K562 (cell line): ENCODE results near the gene ARHGAP42. TPM values are rescaled to one million over a fixed set of nuclear protein-coding genes. Genes with fewer than 3 reads are reported as not detected.

Source experiments
- ATAC-seq: fragments of 200-7000 bp; cut with Tn5 transposase; 3 replicates; pipeline ENCODE4 v1.9.1; 2020; ENCODE audit warnings: moderate library complexity
- BruUV-seq: library from RNA; stranded (reverse); fragments of 400-500 nt; replicated peaks from 2 replicates; lab custom pipeline; 2021; lab: Mats Ljungman, UMichigan
- CTCF ChIA-PET: fragments of 300-600 bp; formaldehyde crosslinking; extraction: SDS; loops from one replicate; lab custom pipeline; 2021; ENCODE audit warnings: low intra/inter-chr PET ratio; lab: Yijun Ruan, JAX
- POLR2A ChIA-PET: fragments of 300-600, 350-650 bp; sonication (Branson Sonifier 250); formaldehyde crosslinking; extraction: SDS; loops from one replicate; lab custom pipeline; 2021; ENCODE audit warnings: antibody characterized with exemption, inconsistent platforms; lab: Yijun Ruan, JAX
- DNase-seq, 4 experiments: peaks; one replicate each; pipeline versions ENCODE4 v3.0.0 to v3.0.0-alpha.2; 2011 to 2018; ENCODE audit warnings: low spot score in 3 of 4, mixed read lengths in 3 of 4; ENCODE audit errors: extremely low read depth in 1 of 4
- FAIRE-seq: peaks from 2 replicates; lab custom pipeline; 2011; peaks lifted over from hg19 to GRCh38; lab: Jason Lieb, UNC
- H2AFZ ChIP-seq: 2 replicates; pipeline ENCODE4 v1.6.0; 2011; ENCODE audit warnings: low read depth, low read length, control low read depth, inconsistent platforms
- H3K27ac ChIP-seq: fragments of 200-600 bp; 3 replicates; pipeline ENCODE4 v1.8.0; 2011; ENCODE audit warnings: low read depth, mild to moderate bottlenecking, control low read depth, inconsistent platforms, low read length, moderate library complexity, mixed read lengths; ENCODE audit errors: extremely low read depth
- H3K27me3 ChIP-seq, 2 experiments: fragments of 300-600 bp in 1 of 2; 2 replicates in 1 of 2; 3 replicates in 1 of 2; pipeline versions ENCODE4 v1.6.0 to v1.8.0; 2011; ENCODE audit warnings: inconsistent platforms in 2 of 2, low read length in 2 of 2, mild to moderate bottlenecking in 1 of 2, mixed read lengths in 1 of 2, moderate library complexity in 1 of 2; ENCODE audit not compliant: control insufficient read depth in 2 of 2, insufficient read depth in 2 of 2
- H3K36me3 ChIP-seq: fragments of 300-600 bp; 3 replicates; pipeline ENCODE4 v1.8.0; 2011; ENCODE audit warnings: mild to moderate bottlenecking, low read length, inconsistent platforms; ENCODE audit not compliant: control insufficient read depth, insufficient read depth
- H3K4me1 ChIP-seq, 2 experiments: fragments of 200-600 bp in 1 of 2; replicated peaks in 1 of 2; 2 replicates in 1 of 2; 3 replicates in 1 of 2; pipeline versions ENCODE4 v1.5.1 to v1.8.0; 2011; ENCODE audit warnings: inconsistent platforms in 2 of 2, low read length in 2 of 2, mild to moderate bottlenecking in 1 of 2, mixed read lengths in 1 of 2, moderate library complexity in 1 of 2; ENCODE audit not compliant: control insufficient read depth in 2 of 2, insufficient read depth in 2 of 2
- H3K4me2 ChIP-seq: 2 replicates; pipeline ENCODE4 v1.6.1; 2011; ENCODE audit warnings: low read length, control low read depth, inconsistent platforms, mixed read lengths; ENCODE audit not compliant: insufficient read depth
- H3K4me3 ChIP-seq: fragments of 200-600 bp; sonication (generic), shearing (Covaris generic); 2 replicates; pipeline ENCODE4 v1.5.1; 2016; ENCODE audit warnings: control low read depth, inconsistent platforms
- H3K79me2 ChIP-seq: fragments of 200-600 bp; 3 replicates; pipeline ENCODE4 v1.8.0; 2011; ENCODE audit warnings: low read length, inconsistent platforms; ENCODE audit not compliant: control insufficient read depth, insufficient read depth
- H3K9ac ChIP-seq, 2 experiments: 2 replicates each; pipeline versions ENCODE4 v1.6.0 to v1.6.1; 2011; ENCODE audit warnings: low read depth in 2 of 2, low read length in 2 of 2, control low read depth in 1 of 2, inconsistent platforms in 1 of 2, mild to moderate bottlenecking in 1 of 2, mixed read lengths in 1 of 2; ENCODE audit not compliant: insufficient read depth in 1 of 2
- H3K9me1 ChIP-seq: one replicate; pipeline ENCODE4 v1.6.0; 2011; ENCODE audit warnings: inconsistent platforms, mild to moderate bottlenecking, low read length, moderate library complexity; ENCODE audit not compliant: control insufficient read depth, insufficient read depth
- H3K9me3 ChIP-seq: replicated peaks from 2 replicates; pipeline ENCODE4 v1.5.1; 2011; ENCODE audit warnings: low read depth, low read length, inconsistent platforms; ENCODE audit not compliant: control insufficient read depth, insufficient read depth
- H4K20me1 ChIP-seq: replicated peaks from 2 replicates; pipeline ENCODE4 v1.6.1; 2011; ENCODE audit warnings: low read length, inconsistent platforms, mixed read lengths; ENCODE audit not compliant: control insufficient read depth, insufficient read depth
- BACH1 ChIP-seq: fragments of 200-800 bp; sonication (Bioruptor generic); IDR thresholded peaks from 2 replicates; pipeline ENCODE4 v1.6.1; 2016; ENCODE audit warnings: missing genetic modification characterization, missing compliant biosample characterization
- BRF1 ChIP-seq: IDR thresholded peaks from 3 replicates; pipeline ENCODE4 v1.6.1; 2011; ENCODE audit warnings: borderline replicate concordance, mild to moderate bottlenecking; ENCODE audit not compliant: insufficient read length; ENCODE audit errors: extremely low read depth
- CBFA2T3 ChIP-seq: fragments of 450-650 bp; IDR thresholded peaks from 2 replicates; pipeline ENCODE4 v1.6.1; 2017
- PTBP1 ChIP-seq: fragments of 200-400 bp; formaldehyde crosslinking; IDR thresholded peaks from 2 replicates; pipeline ENCODE4 v1.6.1; 2017; ENCODE audit warnings: low read depth, low read length
- SAFB2 ChIP-seq: fragments of 200-400 bp; formaldehyde crosslinking; IDR thresholded peaks from 2 replicates; pipeline ENCODE4 v1.6.1; 2018; ENCODE audit warnings: borderline replicate concordance, low read length, low read depth, moderate library complexity; ENCODE audit not compliant: severe bottlenecking
- WGBS: fragments of 100-300 bp; shearing (Covaris generic); methylation state at CpG from one replicate; pipeline ENCODE4 v1.1.6; 2016; ENCODE audit warnings: low coverage, mixed read lengths; ENCODE audit not compliant: insufficient coverage; ENCODE audit errors: missing lambda C conversion rate; 5-methylcytosine and 5-hydroxymethylcytosine counted together
- in situ Hi-C: fragments of 300-500 bp; cut with MboI; formaldehyde crosslinking; loops from 4 replicates; pipeline ENCODE4 v1.15.0; 2018; ENCODE audit warnings: inconsistent platforms, mixed read lengths
- intact Hi-C: fragments of 100-400 bp; cut with micrococcal nuclease; formaldehyde crosslinking; loops from 2 replicates; pipeline ENCODE4 v1.14.2; 2022
- polyA plus RNA-seq, 8 experiments: library from polyadenylated mRNA; depleted of rRNA in 4 of 8; stranded (reverse) in 5 of 8; unstranded in 3 of 8; fragments of >200 nt; fragmentation: Nextera tagmentation in 2 of 8; fragmentation: Illumina TruSeq in 1 of 8; extraction: Ambion mirVana in 2 of 8; extraction: Trizol in 1 of 8; gene quantifications; 2 replicates each; pipeline versions ENCODE4 v1.2.1 to v1.2.3, GENCODE V29; 2011 to 2014; ENCODE audit warnings: inconsistent platforms in 1 of 8, missing spikeins in 1 of 8
- total RNA-seq, 7 experiments: library from RNA; depleted of rRNA in 6 of 7; stranded (reverse); fragments of >200 nt in 6 of 7; fragmentation: Illumina TruSeq in 2 of 7; extraction: Trizol in 2 of 7; gene quantifications; 2 replicates each; pipeline versions ENCODE4 v1.2.1 to v1.2.3, GENCODE V29; 2011 to 2021; ENCODE audit warnings: low replicate concordance in 1 of 7
- TF ChIP-seq, protein P1 (sequence below), 2 experiments: IDR thresholded peaks in 1 of 2; conservative IDR thresholded peaks in 1 of 2; 2 replicates each; pipeline ENCODE4 v1.6.1; 2016; ENCODE audit warnings: low read depth in 2 of 2, mild to moderate bottlenecking in 1 of 2, missing compliant biosample characterization in 1 of 2, missing genetic modification characterization in 1 of 2, moderate library complexity in 1 of 2

ARHGAP42 gene
- total and polyA plus RNA-seq, 9 of the 15 experiments (the other 6 are each of a cell fraction or from before 2014, with no cell fraction given): 0.95 to 6.1 (median 2.4) TPM

DNA sequence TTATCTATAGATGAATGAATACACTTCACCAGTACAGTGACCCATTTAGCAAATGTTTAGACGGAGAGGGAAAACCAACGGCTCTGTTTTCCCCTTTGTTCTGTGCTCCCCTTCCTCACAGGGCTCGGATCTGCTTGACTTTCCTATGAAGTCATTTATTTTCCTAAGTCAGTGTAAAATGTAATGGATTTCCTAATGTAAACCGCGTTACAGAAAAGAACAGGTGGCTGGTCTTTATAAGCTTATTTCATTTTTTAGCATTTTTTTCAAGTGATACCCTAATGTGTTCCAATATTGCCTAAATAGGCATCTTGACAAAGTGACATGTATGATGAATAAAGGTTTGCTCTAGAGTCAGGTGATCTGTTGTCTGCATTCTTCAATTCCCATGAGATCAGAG, 235.0 kb downstream of the ARHGAP42 start:
- Histone ChIP-seq H3K4me3 (no peak overlapping the region), H3K9me1 (no peaks in the 10 kb centered on the region), H3K27me3 (no peaks in the 10 kb centered on the region), H3K9ac (no peak overlapping the region), H2AFZ (no peak overlapping the region), H3K4me2 (no peak overlapping the region), H3K79me2 (no peaks in the 10 kb centered on the region), H3K9me3 (no peaks in the 10 kb centered on the region), H4K20me1 (no peaks in the 10 kb centered on the region)
- ChIA-PET POLR2A (interaction anchor here (1.2 kb wide), 1 partner anchor 9 kb away, joined by 3 read pairs; no protein-coding TSS in a partner anchor), CTCF (no interaction called here)
- in situ Hi-C loops (no loop called here), intact Hi-C loops (no loop called here)
- no peak for FAIRE-seq
- BruUV-seq: no TSS peak
- ATAC-seq: no peak
- 39% methylated on average over 5 of the region's 5 CpGs for WGBS
- TF ChIP-seq PTBP1 (no peak), BRF1 (no peak), SAFB2 (no peak), BACH1 (tag) (no peak), CBFA2T3 (no peak)
- TF ChIP-seq, protein P1, sequence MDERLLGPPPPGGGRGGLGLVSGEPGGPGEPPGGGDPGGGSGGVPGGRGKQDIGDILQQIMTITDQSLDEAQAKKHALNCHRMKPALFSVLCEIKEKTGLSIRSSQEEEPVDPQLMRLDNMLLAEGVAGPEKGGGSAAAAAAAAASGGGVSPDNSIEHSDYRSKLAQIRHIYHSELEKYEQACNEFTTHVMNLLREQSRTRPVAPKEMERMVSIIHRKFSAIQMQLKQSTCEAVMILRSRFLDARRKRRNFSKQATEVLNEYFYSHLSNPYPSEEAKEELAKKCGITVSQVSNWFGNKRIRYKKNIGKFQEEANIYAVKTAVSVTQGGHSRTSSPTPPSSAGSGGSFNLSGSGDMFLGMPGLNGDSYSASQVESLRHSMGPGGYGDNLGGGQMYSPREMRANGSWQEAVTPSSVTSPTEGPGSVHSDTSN (CRISPR knock-in tag; IDR thresholded peaks at IDR 0.05; ENCODE audit: low read depth): no peak
- TF ChIP-seq, protein P1 (tag; conservative IDR thresholded peaks at IDR 0.05; ENCODE audit: low read depth): no peak
- TF ChIP-seq, all 486 proteins: peak for 0
- no peak overlapping the region for H3K27ac ChIP-seq
- no peaks in the 10 kb centered on the region for H3K4me1 ChIP-seq
- no peaks in the 10 kb centered on the region for H3K36me3 ChIP-seq
- DNase-seq: no peak
